DOHH2 (cell line): ENCODE results near the gene LRRC71.

ENCODE experiments used
- EZH2phosphoT487 ChIP-seq: fragments of 200-600 bp; sonication (generic); IDR thresholded peaks from 2 replicates; pipeline ENCODE4 v1.6.1; 2017; ENCODE audit warnings: borderline replicate concordance, mild to moderate bottlenecking, antibody characterized with exemption, low read length, moderate library complexity, mixed read lengths
- TF ChIP-seq, protein P1 (sequence below): fragments of 200-600 bp; sonication (generic); IDR thresholded peaks from one replicate; pipeline ENCODE4 v1.5.1; 2014; ENCODE audit warnings: antibody characterized with exemption, mild to moderate bottlenecking, low read depth, low read length; ENCODE audit not compliant: poor library complexity, severe bottlenecking

DNA sequence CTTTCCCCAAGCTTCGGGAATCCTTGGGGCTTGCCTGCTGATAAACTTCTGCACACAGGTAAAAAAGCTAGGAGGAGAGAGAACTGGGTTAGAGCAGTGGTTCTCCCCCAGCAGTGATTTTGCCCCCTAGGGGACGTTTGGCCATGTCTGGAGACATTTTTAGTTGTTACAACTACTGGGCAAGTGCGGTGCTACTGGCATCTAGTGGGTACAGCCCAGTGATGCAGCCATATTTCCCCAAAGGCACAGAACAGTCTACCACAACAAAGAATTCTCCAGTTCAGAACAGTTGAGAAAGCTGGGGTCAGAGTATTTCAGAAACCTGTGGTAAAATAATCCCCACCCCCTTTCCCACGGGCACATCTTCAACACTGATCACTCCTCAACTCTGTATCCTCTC, 41.3 kb downstream of the LRRC71 start:
- TF ChIP-seq, protein P1, sequence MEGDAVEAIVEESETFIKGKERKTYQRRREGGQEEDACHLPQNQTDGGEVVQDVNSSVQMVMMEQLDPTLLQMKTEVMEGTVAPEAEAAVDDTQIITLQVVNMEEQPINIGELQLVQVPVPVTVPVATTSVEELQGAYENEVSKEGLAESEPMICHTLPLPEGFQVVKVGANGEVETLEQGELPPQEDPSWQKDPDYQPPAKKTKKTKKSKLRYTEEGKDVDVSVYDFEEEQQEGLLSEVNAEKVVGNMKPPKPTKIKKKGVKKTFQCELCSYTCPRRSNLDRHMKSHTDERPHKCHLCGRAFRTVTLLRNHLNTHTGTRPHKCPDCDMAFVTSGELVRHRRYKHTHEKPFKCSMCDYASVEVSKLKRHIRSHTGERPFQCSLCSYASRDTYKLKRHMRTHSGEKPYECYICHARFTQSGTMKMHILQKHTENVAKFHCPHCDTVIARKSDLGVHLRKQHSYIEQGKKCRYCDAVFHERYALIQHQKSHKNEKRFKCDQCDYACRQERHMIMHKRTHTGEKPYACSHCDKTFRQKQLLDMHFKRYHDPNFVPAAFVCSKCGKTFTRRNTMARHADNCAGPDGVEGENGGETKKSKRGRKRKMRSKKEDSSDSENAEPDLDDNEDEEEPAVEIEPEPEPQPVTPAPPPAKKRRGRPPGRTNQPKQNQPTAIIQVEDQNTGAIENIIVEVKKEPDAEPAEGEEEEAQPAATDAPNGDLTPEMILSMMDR: peak; percentile 52
- no peak for TF ChIP-seq EZH2phosphoT487
